ENCODE data around the gene DNPH1. TPM values are rescaled to one million over a fixed set of nuclear protein-coding genes. Genes with fewer than 3 reads are reported as not detected.

DNPH1 gene, protein sequence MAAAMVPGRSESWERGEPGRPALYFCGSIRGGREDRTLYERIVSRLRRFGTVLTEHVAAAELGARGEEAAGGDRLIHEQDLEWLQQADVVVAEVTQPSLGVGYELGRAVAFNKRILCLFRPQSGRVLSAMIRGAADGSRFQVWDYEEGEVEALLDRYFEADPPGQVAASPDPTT
- 10 to 100 TPM; 15.7 to 63.4 (median 44.4) TPM for total RNA-seq

DNA sequence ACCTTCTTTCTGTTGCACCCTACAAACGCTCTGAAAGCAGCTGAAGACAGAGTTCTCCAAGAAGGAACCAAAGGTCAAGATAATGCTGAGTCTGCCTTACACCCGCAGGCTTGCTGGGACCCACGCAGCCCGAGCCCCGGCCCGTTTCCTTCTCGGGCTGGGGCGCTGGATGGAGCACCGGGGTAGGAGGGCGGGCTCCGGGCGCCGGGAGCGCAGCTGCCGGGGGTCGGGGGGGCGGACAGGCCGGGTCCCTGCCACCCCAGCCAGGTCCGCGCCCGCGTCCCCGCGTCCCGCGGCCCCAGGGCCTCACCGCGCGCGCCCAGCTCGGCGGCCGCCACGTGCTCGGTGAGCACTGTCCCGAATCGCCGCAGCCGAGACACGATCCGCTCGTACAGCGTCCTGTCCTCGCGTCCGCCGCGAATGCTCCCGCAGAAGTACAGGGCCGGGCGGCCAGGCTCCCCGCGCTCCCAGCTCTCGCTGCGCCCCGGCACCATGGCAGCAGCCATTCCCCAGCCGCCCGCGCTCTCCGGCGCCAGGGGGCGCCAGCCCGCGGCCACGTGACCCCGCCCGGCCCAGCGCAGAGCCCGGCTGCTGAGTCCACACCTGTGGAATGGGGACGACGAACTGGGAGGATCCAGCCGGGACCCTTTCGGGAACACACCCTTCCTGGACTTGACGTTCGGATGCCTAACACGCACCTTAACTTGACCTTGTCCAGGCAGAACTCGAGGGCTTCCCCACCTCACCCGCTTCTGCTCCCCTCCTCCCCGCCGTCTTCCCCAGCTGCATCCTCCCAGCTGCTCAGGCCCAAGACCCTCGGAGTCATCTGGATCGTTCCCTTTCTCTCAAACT is at the start of gene DNPH1:
Gene DNPH1 (minus strand): TSS at position 531 of the 852 bp plus-strand sequence. CDS start 25 bp downstream, at position 506.
- no peaks in the 10 kb centered on the region for H3K9me3 ChIP-seq
- ATAC-seq (ENCODE audit: low FRiP score in 2 of 2) (peak; percentile 88 to 97), DNase-seq (peak; percentile 77 to 97)
- peaks cover 0 to 2% (median 0%) of the 10 kb centered on the region in 4 donors for H3K36me3 ChIP-seq
- WGBS, 2 donors = 7 to 24% methylated on average over 7 to 30 of the region's 82 CpGs
- H3K27ac ChIP-seq = peak within 1 kb of the TSS in 3 of 4 donors; percentile 52 to 76 (median 68)
- no peaks in the 10 kb centered on the region for H3K27me3 ChIP-seq
- H3K4me1 ChIP-seq = peaks cover 0 to 22% (median 13%) of the 10 kb centered on the region in 4 donors
- peak within 1 kb of the TSS; percentile 49 to 85 (median 68) for H3K4me3 ChIP-seq
- no peak for TF ChIP-seq EP300 (IDR thresholded peaks at IDR 0.05)
- peak in 1 of 2 donors; percentile 14 for TF ChIP-seq POLR2AphosphoS5 (IDR thresholded peaks at IDR 0.05)
- peak in 1 of 4 donors; percentile 61 for TF ChIP-seq POLR2A (IDR thresholded peaks at IDR 0.05)
- TF ChIP-seq, protein P1, sequence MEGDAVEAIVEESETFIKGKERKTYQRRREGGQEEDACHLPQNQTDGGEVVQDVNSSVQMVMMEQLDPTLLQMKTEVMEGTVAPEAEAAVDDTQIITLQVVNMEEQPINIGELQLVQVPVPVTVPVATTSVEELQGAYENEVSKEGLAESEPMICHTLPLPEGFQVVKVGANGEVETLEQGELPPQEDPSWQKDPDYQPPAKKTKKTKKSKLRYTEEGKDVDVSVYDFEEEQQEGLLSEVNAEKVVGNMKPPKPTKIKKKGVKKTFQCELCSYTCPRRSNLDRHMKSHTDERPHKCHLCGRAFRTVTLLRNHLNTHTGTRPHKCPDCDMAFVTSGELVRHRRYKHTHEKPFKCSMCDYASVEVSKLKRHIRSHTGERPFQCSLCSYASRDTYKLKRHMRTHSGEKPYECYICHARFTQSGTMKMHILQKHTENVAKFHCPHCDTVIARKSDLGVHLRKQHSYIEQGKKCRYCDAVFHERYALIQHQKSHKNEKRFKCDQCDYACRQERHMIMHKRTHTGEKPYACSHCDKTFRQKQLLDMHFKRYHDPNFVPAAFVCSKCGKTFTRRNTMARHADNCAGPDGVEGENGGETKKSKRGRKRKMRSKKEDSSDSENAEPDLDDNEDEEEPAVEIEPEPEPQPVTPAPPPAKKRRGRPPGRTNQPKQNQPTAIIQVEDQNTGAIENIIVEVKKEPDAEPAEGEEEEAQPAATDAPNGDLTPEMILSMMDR (IDR thresholded peaks at IDR 0.05) = peak; percentile 90 to 98 (median 98)

DNA sequence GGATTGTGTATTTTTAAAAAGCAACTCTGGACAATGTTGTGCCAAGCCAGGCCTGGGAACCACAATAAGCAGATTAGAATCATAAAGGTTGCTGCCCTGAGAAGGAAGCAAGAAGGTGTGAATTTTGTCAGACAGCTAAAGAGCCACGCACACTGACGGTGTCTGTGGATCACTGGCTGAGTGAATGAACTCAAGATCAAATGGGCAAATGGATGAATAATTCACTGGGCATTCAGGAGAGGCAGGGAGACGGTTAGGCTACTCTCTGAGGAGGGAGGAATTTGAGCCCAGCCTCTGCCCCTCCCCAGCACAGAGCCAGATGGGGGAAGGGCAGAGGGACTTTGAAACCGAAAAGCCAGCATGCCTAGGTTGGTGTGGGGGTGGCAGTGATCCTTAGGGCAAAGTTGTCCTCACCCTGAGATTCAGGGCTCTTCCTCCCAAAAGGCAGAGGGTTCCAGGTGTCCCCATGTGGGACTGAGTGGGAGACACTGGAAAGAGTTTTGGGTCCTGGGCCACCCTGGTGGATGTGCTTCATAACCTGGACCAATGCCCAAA is 49.3 kb upstream of the DNPH1 start:
- peaks cover 0 to 22% (median 19%) of the 10 kb centered on the region in 4 donors for H3K27me3 ChIP-seq

DNA sequence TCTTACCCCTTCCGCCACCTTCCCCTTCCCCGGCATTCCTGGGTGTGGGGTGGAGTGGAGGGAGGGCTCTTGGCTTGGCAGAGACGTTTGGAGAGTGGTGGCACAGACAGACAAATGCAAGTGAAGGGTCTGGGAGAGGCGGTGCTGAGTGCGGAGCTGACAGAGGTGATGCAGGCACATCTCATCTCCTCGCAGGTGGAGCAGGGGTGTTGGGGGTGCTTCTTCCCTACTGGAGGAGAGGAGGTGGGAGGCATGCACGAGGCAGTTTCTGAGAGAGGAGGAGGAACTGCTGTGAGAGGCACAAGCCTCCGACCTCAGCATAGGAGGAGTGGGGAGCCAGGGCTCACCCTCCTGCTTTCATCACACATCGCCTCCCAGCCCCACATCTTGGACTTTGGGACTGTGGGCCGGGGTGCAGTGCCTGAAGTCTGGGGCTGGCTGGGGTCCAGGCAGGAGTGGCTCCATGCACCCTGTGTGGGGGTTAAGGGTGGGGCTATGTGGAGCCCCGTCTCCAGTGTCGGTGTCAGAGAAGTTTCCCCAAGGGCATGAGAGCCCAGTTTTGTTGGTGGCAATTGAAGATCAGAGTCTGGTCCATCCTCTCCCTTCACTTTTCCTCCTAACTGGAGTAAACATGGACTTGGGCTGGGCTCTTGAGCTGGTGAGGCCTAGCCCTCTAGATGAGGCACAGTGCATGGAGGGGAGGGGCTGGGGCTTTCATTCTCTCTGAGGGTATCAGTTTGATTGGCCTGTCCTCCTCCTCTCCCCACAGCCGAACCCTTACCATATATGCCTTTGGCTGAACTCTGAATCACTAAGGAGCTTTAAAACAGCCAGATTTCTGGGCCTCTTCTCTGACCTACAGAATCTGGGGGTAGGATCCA is 48.6 kb upstream of the DNPH1 start:
- H3K9me3 ChIP-seq = no peaks in the 10 kb centered on the region
- DNase-seq = no peak
- no peaks in the 10 kb centered on the region for H3K36me3 ChIP-seq
- no peak overlapping the region for H3K27ac ChIP-seq
- TF ChIP-seq POLR2AphosphoS5 (IDR thresholded peaks at IDR 0.05) (no peak), EP300 (IDR thresholded peaks at IDR 0.05) (no peak), POLR2A (IDR thresholded peaks at IDR 0.05) (no peak)
- TF ChIP-seq, protein P1 (IDR thresholded peaks at IDR 0.05) = no peak
- WGBS, 2 donors = 69 to 80% methylated on average over 13 of the region's 13 CpGs
- no peak for ATAC-seq (ENCODE audit: low FRiP score in 2 of 2)
- peaks cover 0 to 22% (median 19%) of the 10 kb centered on the region in 4 donors for H3K27me3 ChIP-seq
- peaks cover 13 to 20% (median 18%) of the 10 kb centered on the region in 4 donors for H3K4me1 ChIP-seq
- no peak overlapping the region for H3K4me3 ChIP-seq

More for the DNA sequence above, 49.3 kb upstream of the DNPH1 start:
- DNase-seq = no peak
- Histone ChIP-seq H3K9me3 (no peaks in the 10 kb centered on the region), H3K27ac (no peak overlapping the region), H3K4me3 (no peak overlapping the region), H3K4me1 (peaks cover 13 to 20% (median 18%) of the 10 kb centered on the region in 4 donors), H3K36me3 (no peaks in the 10 kb centered on the region)
- ATAC-seq (ENCODE audit: low FRiP score in 2 of 2) = no peak
- TF ChIP-seq POLR2A (IDR thresholded peaks at IDR 0.05) (no peak), EP300 (IDR thresholded peaks at IDR 0.05) (no peak), POLR2AphosphoS5 (IDR thresholded peaks at IDR 0.05) (no peak)
- TF ChIP-seq, protein P1 (IDR thresholded peaks at IDR 0.05) = no peak
- WGBS, 2 donors = 63 to 80% methylated on average over 4 of the region's 4 CpGs

DNA sequence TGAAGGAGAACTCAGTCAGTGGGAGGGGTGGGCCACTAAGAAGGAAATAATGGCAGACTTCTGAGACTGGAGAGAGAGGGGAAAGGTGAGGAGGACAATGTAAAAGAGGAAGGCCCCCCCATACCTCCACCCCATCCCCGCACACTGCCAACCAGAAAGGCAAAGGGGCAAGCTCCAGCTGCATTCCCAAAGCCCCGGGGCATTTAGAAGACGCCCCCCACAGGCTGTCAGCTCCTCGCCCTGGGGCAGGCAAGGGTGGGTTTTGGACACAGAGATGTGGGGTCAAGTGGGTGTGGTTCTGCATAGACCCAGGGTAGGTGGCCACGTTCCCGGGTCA is 48.0 kb upstream of the DNPH1 start:
- Histone ChIP-seq H3K36me3 (no peaks in the 10 kb centered on the region), H3K27me3 (peaks cover 0 to 22% (median 19%) of the 10 kb centered on the region in 4 donors), H3K4me3 (no peak overlapping the region), H3K4me1 (peaks cover 13 to 20% (median 18%) of the 10 kb centered on the region in 4 donors), H3K9me3 (no peaks in the 10 kb centered on the region), H3K27ac (no peak overlapping the region)
- TF ChIP-seq, protein P1 (IDR thresholded peaks at IDR 0.05) = no peak
- TF ChIP-seq POLR2A (IDR thresholded peaks at IDR 0.05) (no peak), POLR2AphosphoS5 (IDR thresholded peaks at IDR 0.05) (no peak), EP300 (IDR thresholded peaks at IDR 0.05) (no peak)
- DNase-seq (peak in 1 of 2 donors; percentile 36), ATAC-seq (ENCODE audit: low FRiP score in 2 of 2) (no peak)
- 73 to 83% methylated on average over 6 of the region's 6 CpGs for WGBS, 2 donors

Measured in upper lobe of left lung (tissue), 6 donors.